HT1080 (cell line): ENCODE measurements around the gene TNIP1. TPM values are rescaled to one million over a fixed set of nuclear protein-coding genes. Genes with fewer than 3 reads are reported as not detected.

Experiments used
- DNase-seq: peaks from one replicate; pipeline ENCODE4 v3.0.0-alpha.2; 2015; ENCODE audit warnings: low read depth
- polyA plus RNA-seq, 2 experiments: library from polyadenylated mRNA; depleted of rRNA; stranded (reverse); fragments of >200 nt; gene quantifications; 2 replicates each; pipeline ENCODE4 v1.2.3, GENCODE V29; 2015
- total RNA-seq: library from RNA; depleted of rRNA; stranded (reverse); fragments of >200 nt; shearing (Covaris generic); gene quantifications from 2 replicates; pipeline ENCODE4 v1.2.3, GENCODE V29; 2014; rRNA removed

Gene TNIP1
- total RNA-seq: 72.9 and 83.0 TPM in 2 replicates
- 97.4 and 109 TPM in 2 replicates for polyA plus RNA-seq (2015; cell fraction: cytosol; rRNA removed)
- polyA plus RNA-seq (2015; cell fraction: nucleus; rRNA removed): 63.0 and 65.9 TPM in 2 replicates

GRCh38 chr5:151080613-151081430 lies at the start of gene TNIP1:
Gene TNIP1 (minus strand): TSS chr5:151081034. CDS start chr5:151065095, 15,939 bp downstream.
- peak; percentile 88 for DNase-seq

- no peak for DNase-seq
Observed at GRCh38 chr5:151130235-151130921, 49.5 kb upstream of the TNIP1 start.

DNA sequence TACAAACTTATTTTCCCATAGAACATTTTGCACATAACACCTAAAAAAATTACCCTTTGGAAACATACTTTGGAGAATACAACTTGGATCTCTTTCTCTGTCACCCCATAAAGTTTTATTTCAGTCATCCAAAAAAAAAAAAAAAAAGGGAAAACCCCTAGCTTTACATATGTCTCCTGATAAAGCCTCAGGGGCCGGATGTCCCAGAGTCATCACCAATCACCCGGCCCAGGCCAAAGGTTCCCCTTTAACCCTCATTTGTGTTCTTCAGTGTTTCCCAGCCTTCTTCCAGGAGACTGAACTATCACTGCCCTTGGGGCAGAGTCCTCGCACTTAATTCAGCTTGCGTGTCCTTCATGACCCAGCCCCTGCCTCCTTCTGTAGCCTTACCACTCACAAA lies 48.0 kb upstream of the TNIP1 start:
- DNase-seq: no peak

GRCh38 chr5:151127926-151128325 lies 47.1 kb upstream of the TNIP1 start:
- DNase-seq: no peak

- peak; percentile 51 for DNase-seq
Observed at GRCh38 chr5:151126199-151126645, 45.4 kb upstream of the TNIP1 start.

DNA sequence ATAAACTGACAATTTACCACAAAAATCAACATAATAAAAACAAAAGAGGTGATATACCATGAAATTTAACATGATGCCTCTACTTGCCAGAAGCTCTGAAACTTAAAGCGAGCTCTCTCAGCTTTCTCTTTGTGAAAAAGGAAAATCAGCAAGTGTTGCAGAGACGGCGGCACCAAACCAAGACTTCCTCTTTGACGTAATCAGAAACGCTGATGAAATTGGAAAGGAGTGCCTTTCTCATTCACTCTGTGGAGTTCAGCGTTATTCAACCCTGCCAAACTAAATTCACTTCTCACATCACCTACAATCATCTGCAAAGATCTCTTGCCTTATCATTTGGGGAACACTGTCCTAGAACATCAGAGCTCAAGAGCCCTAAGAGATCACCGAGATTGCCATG lies 44.6 kb upstream of the TNIP1 start:
- DNase-seq: no peak

- no peak for DNase-seq
Observed at GRCh38 chr5:151123897-151124751, 43.3 kb upstream of the TNIP1 start.

- DNase-seq: no peak
Observed at GRCh38 chr5:151122828-151123227, 42.0 kb upstream of the TNIP1 start.

GRCh38 chr5:151121665-151122064 lies 40.8 kb upstream of the TNIP1 start:
- no peak for DNase-seq

DNA sequence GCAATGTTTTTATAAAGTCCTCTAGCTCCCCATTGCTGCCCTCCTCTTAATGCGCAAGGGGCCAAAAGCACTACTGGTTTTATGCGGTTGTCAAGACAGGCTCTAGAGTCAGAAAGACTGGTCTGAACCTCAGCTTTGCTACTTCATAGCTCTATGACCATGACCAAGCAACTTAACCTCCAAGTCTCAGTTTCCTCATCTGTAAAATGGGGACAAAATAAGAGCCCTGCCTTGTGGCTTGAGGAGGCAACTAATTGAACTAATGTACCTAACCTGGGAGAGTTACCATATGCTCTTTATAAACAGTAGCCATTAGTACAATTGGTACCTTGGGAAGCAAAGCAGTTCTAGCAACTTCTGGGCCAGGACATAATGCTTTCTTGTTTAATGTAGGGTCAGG lies 40.3 kb upstream of the TNIP1 start:
- no peak for DNase-seq

GRCh38 chr5:151118913-151119575 lies 38.2 kb upstream of the TNIP1 start:
- no peak for DNase-seq

GRCh38 chr5:151115272-151115905 lies 34.6 kb upstream of the TNIP1 start:
- peak; percentile 57 for DNase-seq

GRCh38 chr5:151113651-151114050 lies 32.8 kb upstream of the TNIP1 start:
- no peak for DNase-seq

- DNase-seq: no peak
Observed at GRCh38 chr5:151110992-151111391, 30.2 kb upstream of the TNIP1 start.

DNA sequence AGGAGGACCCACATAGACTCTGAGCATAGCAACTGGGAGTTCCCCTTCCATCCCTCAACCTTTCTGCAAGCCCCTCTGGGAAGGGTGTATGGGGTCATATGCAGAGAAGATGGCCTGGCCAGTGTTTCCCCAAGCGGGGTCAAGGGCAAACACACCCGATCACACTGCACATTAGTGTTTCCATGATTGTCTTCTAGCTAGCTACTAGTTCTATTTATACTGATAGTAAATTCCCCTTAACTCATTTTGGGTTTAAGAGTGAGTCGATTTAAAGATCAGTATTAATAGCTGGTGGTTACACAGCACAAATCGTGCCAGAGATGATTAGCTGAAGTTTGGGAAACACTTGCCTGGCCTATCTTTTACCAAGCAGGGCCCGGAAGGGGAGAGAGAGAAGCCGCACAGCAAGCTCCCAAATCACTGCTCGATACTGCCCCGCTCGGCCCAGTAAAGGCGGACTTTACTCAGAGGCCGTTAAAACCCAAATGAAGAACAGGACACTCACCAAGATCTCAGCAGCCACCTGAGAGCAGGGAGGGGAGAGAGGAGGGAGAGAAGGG lies 29.4 kb upstream of the TNIP1 start:
- no peak for DNase-seq

DNA sequence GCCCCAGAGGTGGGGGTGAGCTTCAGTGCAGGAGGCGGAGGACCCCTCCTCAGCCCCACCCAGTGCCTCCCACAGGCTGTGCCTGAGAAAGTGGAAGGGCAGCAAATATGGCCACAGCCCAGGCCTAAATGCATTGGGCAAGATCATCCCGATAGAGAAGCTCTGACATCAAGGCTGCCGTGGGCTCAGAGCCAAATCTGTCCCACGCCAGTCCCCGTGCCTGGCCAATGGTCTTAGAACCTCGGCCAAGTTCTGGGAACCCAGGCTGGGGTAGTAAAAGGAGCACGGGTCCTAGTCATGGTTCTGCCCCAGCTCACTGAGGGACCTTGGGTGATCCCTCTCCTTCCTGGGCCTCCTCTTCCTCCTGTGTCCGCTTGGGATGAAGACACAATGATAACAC lies 27.7 kb upstream of the TNIP1 start:
- no peak for DNase-seq

DNA sequence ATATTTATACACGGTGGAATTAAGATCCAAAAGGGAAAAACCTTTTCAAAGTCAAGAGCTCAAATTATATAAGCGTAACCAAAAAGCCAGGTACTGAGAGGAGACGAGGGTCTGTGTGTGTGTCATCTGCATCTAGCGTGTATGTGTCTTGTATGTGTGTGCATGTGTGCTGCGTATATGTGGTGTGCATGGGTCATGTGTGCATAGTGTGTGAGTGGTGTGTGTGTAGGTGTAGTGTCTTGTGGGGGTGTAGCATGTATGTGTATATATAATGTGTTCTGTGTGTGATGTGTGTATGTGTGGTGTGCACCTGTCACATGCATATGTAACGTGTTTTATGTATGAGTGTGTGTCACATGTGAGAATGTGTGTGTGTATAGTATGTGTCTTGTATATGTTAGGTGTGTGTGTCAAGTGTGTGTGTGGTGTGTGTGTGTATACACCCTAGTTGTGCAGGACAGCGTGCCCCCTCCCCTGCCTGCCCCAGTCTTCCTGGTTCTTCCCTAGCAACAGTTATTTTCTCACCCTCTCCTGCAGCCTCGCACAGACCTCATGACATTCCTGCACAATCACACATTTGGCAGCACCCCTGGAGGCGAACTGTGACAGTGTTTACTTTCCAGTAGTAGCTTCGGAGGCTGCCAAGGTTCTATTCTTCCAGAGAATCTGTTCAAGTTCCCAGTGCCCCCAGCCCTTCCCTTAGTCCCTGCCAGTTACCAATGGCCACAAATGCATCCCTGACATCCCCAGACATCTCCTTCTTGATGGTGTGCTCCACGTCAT lies 27.1 kb upstream of the TNIP1 start:
- DNase-seq: no peak

DNA sequence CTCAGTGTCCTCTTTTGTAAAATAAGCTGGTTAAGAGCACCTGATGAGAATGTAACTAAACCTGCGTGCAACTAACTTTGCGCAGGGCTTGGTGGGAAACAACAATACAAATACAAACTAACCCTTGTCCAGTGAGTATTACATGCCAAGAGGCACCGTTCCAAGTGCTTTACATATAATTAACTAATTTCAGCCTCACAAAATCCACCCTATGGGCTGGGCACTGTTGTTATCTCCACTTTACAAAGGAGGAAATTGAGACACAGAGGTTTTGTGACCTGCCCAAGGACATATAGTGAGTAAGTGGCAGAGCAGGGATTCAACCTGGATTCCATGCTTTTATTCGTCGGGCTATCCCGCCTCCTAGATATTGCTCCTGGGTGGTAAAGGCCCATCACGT lies 26.2 kb upstream of the TNIP1 start:
- DNase-seq: no peak

DNA sequence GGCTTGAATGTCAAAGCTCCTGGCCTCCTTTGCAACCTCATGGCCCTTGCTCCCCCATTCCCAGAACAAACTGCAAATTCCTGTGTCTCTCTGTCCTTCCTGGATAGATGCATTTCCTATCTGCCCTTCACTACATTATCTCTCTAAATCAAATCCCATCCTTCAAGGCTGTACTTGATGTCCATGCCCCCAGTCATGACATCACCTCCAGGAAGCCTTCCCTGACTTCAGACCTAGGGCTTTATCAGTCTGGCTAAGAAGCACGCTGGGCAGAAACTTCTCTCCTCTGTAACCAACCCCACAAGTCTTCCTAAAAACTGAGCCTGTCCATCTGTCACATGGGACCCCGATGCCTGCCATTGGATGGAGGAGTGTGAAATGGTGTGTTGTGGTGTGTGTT lies 25.7 kb upstream of the TNIP1 start:
- no peak for DNase-seq
